ENCODE data around the gene BPIFB1.

Gene BPIFB1

DNA sequence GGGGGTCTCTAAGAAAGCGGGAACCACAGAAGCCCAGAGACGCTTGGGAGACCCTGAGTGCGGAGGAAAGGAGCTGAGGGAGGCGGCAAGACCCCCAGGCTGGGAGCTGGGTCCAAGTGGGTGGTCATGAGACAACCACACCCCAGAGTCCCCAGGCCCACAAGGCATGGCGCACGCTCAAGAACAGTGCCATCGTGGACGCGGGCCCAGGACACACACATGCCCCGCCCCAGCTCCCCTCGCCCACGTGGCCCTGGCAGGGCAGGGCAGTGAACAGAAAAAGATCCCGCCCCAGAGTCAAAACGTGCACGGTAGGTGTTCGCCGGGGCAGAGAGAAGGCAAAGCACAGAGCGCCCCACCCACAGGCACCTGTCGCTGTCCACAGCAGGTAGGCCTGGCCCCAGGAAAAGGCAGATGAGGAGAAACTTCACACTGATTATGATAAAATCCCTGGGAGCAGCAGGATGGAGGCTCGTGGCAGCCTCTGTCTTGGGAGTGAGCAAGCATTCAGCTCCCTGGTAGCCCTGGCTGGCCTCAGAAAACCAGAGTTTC is 50.0 kb downstream of the BPIFB1 start:
- no peak for DNase-seq

DNA sequence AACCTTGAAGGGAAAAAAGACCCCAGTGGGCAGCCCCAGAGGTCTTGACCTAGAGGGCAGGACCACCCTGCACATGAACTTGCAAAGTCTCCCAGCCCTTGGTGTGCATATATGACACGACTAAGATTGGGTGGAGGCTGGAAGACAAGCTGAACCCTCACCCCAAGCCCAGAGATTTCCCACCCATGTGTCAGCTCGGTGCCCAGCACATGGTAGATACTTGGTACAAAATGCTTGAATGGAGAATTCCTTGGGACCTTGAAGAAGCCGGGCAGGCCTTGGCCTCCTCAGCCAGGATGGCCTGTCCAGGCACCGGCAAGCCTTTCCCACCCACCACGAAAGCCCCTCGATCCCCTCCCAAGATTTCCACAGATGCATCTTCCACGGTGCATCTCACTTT is 50.6 kb downstream of the BPIFB1 start:
- no peak for DNase-seq

DNA sequence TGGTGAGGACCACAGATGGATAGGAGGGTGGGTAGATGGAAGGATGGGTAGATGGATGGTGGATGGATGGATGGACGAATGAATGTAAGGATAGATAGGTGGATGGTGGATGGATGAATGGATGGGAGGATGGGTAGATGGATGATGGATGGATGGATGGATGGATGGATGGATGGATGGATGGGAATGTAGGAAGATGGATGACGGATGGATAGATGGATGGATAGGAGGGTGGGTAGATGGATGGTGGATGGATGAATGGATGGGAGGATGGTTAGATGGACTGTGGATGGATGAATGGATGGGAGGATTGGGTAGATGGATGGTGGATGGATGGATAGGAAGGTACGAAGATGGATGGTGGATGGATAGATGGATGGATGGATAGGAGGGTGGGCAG is 51.1 kb downstream of the BPIFB1 start:
- DNase-seq = no peak

DNA sequence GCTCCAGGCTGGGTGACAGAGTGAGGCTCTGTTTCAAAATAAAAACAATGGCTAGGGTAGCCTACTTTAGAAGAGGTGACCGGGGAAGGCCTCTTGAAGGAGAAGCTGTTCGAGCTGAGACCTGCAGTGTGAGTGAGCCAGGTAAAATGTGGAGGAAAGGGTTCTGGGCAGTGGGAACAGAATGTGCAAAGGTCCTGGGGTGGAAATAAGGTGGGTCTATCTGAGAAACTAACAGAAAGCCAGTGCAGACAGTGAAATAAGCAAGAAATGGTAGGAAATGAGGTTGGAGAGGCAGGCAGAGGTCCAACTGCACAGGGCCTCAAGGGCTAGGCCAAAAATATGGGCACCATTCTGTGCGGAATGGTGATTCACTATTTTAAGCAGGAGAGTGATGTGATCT is 53.4 kb downstream of the BPIFB1 start:
- DNase-seq = no peak

DNA sequence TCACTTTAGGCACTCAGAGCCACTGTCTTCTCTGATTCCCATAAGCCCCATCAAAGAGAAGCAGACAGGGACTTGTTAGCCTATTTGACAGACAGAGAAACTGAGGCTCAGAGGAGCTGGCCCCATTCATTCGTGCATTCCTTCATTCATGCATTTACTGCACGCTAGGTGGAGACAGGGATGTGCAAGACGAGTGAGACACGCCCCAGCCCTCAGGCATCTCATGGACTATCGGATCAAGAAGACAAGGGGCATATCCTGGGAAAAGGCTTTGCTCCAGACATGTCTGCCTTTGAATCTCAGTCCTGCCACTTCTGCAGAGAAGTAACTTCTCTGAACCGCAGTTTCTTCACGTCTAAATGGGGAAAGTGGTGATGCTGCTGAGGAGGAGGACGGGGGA is 54.1 kb downstream of the BPIFB1 start:
- DNase-seq = no peak

DNA sequence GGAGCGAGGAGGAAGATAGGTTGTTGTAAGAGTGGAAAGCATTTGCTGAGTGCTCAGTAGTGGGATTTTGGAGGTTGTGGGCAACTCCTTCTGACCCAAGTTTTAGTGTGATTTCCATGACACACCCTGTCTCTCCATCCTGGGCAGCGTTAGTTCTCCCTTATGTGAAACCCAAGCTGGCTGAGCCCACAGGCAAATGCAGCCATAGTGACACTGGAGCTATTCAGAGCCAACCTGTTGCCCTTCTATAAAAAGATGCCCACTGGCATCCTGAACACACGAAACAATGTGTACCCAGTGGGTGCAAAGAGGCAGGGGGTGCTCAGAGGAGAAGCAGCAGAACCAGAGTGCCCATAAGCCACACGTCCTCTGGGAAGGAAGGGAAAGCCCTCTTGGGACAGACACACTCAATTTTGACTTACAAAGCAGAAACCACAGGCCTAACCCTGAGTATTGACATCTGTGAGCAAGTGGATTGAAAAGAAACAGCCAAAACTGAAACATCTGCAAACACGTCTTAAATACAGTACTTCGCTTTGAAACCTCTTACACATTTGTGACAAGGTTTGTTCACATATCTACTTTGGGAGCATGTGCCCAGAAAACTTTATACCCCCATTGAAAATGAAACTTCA is 54.6 kb downstream of the BPIFB1 start:
- no peak for DNase-seq

DNA sequence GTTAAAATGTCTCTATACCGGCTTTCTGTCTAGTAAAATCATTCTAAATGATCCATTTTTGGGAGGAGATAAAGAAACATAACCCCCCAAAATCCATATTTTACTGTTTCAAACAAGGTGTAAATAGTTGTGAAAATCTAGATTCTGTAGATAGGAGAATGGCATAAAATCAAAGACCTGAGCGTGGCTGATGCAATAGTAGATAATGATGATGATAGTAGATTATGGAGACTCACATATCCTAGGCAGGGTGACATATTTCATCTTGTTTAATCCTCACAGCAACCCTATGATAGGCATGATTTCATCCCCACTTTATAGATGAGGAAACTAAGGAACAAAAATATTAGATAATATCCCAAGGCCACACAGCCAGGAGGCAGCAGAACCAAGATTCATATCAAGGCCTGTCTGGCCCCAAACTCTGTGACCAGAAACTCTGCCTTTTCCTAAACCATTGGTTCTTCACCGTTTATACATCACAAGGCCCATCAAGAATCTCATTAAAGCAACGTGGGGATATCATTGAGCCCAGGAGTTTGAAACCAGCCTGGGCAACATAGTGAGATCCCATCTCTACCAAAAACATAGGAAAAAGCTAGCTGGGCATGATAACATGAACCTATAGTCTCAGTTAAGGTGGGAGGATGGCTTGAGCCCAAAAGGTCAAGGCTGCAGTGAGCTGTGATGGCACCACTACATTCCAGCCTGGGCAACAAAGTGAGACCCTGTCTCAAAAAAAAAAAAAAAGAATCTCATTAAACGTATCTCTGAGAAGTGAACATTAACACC is 55.6 kb downstream of the BPIFB1 start:
- no peak for DNase-seq

DNA sequence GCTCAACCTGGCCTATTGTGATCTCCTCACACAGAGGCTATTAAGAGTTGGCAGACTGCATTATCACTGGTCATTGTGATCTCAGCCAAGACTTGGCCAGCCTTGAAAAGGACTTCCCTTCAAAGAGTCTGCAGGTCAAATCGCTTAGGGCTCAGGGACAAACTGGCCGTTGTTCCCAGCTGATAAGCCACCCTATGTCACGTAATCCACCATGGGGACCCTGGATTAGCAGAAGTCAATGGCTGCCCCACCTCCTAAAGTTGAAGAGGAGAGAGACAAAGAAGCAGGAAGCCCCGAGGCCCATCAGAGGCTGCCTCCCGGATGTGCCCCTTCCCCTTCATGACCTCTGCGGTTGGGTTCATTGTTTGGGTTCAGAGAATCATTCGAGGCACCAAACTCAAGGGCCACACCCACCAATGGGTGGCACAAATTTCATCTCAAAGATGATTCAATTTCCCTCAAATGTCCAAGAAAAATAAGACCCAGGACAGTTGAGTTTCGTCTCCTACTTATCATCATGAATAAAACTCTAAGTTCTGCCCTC is 56.6 kb downstream of the BPIFB1 start:
- no peak for DNase-seq

DNA sequence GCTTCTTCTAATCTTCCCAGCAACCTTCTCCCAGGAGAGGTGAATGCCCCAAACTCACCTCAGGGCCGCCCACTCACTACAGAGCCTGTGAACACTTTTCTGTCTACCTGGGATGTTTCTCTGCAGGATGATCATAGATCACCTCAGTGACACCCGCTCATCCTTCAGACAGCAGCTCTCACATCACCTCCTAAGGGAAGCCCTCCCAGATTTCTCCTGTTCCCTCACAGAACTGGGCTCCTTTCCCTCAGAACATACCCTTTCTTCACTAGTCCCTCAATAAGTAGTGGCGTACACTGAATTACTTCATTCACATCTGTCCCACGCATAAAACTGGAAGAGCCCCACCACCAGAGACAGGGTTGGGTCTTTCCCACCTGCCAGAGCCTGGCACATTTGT is 60.5 kb downstream of the BPIFB1 start:
- DNase-seq = no peak

DNA sequence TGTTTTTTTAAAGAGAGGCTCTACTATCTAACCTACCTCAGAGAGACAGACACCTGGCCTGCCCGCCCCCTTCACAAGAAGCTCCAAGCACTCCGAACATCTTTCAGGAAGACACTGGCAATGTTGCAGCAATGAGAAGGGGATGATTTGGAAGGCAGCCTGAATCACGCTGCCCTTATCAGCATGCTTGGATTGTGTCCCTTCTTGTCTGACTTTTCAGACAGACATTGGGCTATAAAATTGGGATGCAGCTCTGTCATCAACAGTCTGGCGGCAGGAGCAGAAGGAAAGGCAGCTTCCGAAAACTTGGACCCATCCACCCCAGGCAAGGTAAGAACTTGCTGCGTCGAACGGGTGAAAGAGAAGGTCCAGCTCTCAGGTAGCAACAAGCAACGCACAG is 62.3 kb downstream of the BPIFB1 start:
- no peak for DNase-seq

DNA sequence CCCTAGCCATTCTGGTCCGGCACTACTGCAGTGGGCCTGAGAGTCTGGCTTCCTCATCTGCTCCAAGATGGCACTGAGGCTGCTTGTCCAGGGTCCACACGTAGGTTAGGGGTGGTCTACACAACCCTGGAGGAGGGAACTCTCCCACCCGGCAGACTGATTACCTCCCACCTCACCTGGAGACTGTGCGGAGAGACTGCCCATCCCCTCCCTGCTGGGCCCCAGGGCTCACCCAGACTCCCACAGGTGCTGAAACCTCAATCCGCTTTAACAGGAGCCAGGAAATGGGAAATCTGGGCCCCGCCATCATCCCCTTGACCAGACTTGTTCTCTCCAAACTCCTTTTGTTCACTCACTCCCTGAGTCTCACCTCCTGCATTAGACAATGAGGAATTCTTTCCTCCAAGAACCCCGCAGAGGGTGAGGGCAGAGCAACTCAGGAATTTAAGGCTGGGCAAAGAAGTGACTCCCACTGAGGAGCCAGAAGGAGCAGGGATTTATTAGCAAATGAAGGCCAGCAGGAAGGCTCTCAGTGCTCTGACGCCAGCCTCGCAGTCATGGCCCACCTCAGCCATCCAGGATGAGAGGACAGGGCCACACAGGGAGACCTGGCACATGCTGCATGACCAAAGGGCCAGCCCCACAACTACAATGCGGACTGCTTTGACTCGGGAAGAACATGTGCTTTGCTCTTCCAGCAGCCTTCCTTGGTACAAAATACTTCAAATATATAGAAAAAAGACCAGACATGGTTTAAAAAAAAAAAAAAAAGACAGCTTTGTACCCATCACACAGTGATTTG is 65.3 kb downstream of the BPIFB1 start:
- DNase-seq = no peak

DNA sequence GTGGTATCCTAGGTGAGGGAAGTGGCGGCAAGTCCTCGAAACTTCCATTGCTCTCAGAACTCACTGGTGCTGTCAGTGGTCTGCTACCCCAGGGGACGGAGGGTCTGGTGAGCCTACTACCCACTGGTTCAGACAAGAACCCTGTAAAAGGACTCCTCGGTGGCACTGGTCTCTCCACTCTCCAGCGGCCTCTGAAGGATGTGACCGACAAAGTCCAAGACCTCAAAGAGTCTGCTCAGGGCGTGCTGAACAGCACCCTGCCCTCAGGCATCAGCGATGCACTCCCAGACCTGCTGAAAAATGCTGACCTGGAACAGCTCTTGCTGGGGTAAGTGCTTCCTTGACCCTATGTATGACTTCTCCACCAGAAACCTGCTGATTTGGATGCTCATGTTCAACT is 66.5 kb downstream of the BPIFB1 start:
- DNase-seq = no peak

DNA sequence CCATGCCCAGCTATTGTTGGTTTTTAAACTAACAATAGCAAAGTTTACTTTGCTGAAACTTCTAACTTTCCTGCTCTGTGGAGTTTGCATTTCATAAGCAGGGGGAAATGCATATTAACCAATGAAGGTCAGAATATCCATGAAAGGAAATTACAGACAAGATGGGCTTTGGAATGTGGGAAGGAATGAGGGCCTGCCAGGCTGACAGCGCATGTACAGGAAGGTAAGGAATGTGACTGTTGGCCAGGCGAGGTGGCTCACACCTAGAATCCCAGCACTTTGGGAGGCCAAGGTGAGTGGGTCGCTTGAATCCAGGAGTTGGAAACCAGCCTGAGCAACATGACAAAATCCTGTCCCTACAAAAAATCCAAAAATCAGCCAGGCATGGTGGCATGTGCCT is 68.7 kb downstream of the BPIFB1 start:
- DNase-seq = no peak

DNA sequence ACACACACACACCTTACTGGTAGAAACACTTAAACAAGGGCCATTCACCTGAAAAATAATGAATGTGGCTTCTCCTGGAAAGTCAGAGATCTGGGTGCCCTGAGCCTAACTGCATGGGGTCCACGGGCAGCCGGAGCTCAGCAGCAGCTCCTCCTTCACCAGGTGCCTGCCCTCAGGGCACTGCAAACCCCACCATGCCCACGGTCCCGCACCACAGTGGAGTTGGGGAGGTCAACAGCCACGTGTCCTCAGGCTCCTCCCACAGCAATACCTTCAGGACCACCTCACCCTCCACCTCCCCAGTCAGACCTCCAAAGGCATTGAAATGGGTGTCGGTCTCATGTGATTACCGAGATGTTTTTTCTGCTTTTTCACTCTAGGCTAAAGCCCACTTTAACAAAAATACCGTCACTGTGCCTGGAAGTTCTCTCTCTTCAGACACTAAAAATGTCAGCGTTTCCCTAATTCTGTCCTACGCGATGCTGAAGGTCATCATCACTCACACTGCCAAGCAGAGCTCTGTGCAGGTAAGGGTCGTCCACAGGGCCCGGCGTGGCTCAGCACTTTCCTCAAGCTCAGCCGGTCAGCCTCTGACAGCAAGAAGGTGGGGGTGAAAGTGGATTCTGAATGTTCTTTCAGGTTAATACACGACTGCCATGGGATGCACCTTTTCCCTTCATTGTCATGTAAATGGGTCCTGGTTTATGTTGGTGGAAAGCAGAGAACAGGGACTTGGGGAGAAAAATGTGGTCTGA is 69.4 kb downstream of the BPIFB1 start:
- DNase-seq = no peak

DNA sequence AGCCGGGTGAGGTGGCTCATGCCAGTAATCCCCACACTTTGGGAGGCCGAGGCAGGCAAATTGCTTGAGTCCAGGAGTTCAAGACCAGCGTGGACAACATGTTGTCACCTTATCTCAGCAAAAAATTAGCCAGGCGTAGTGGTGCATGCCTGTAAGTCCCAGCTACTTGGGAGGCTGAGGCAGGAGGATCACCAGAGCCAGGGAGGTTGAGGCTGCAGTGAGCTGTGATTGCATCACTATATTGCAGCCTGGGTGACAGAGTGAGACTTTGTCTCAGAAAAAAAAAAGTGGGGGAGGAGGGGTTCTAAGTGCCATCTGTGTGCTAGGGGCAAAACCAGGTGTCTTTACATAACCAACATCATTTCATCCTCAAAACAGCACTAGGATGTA is 70.0 kb downstream of the BPIFB1 start:
- no peak for DNase-seq
